ENCODE measurements around the gene UBQLN3. TPM values are rescaled to one million over a fixed set of nuclear protein-coding genes. Genes with fewer than 3 reads are reported as not detected.

Gene UBQLN3
- total and polyA plus RNA-seq, 2 experiments from 2014 or later = not detected

- Histone ChIP-seq H4K20me1 (ENCODE audit: insufficient read depth) (no peaks in the 10 kb centered on the region), H3F3A (ENCODE audit: insufficient read depth) (no peaks in the 10 kb centered on the region), H3K27me3 (replicated peaks; ENCODE audit: insufficient read depth) (no peaks in the 10 kb centered on the region), H3K9me3 (ENCODE audit: low read depth) (no peaks in the 10 kb centered on the region), H3K4me2 (ENCODE audit: unreplicated experiment) (no peak overlapping the region), H3K9ac (no peak overlapping the region), H3K36me3 (ENCODE audit: low read depth) (no peaks in the 10 kb centered on the region), H2AFZ (no peak overlapping the region), H3K9me2 (ENCODE audit: insufficient read depth) (no peaks in the 10 kb centered on the region), H3K4me3 (no peak overlapping the region), H3K4me1 (ENCODE audit: insufficient read depth) (no peaks in the 10 kb centered on the region), H3K79me2 (ENCODE audit: insufficient read depth) (no peaks in the 10 kb centered on the region), H3K27ac (no peak overlapping the region)
- TF ChIP-seq EZH2phosphoT487 (IDR thresholded peaks at IDR 0.05; ENCODE audit: insufficient read depth, low read depth) (no peak), EZH2 (IDR thresholded peaks at IDR 0.05; ENCODE audit: insufficient read depth, poor library complexity, severe bottlenecking) (no peak)
- in situ Hi-C loops (cut with MboI) = no loop called here
- 0 to 3% methylated on average over 2 of the region's 2 CpGs for WGBS, 2 experiments (ENCODE audit: low coverage in 1 of 2, low lambda C conversion rate in 2 of 2, missing lambda C conversion rate in 2 of 2)
- no peak for DNase-seq
Measured at GRCh38 chr11:5467527-5467926, 42.2 kb downstream of the UBQLN3 start.

DNA sequence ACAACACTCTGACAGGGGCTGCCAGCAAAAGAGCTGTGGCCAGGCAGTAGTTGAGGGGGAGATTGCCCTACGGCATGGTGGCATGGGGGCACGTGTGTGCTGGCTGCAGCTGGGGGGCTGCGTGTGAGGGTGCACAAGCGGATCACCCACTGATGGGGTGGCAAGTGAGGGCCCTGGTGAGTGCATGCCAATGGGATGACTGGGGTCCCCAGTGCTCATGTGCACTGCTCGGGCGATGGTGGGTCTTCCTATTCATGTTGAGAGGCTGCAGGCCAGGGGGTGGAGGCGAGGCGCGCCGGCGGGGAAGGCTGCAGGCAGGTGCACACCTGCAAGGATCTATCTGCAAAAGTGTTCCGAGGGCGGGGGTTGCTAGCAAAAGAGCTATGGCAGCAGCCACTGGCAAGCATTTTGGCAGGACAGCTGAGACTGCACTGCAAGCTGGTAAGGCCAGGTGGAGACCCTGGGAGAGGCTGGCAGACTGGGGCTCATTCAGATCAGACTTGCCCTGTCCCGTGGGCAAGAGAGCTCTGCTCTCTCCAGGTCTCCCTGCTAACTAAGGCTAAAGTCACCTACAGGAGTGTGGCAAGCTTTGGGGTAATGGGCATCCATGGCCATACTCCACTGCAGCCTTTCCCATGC, 48.7 kb downstream of the UBQLN3 start:
- in situ Hi-C loops (cut with MboI) = no loop called here
- Histone ChIP-seq H3K4me1 (ENCODE audit: insufficient read depth) (no peaks in the 10 kb centered on the region), H3F3A (ENCODE audit: insufficient read depth) (no peaks in the 10 kb centered on the region), H3K27ac (no peak overlapping the region), H3K4me2 (ENCODE audit: unreplicated experiment) (no peak overlapping the region), H3K4me3 (no peak overlapping the region), H3K79me2 (ENCODE audit: insufficient read depth) (no peaks in the 10 kb centered on the region), H2AFZ (no peak overlapping the region), H3K9ac (no peak overlapping the region), H3K27me3 (replicated peaks; ENCODE audit: insufficient read depth) (no peaks in the 10 kb centered on the region), H3K9me2 (ENCODE audit: insufficient read depth) (no peaks in the 10 kb centered on the region), H3K36me3 (ENCODE audit: low read depth) (no peaks in the 10 kb centered on the region), H3K9me3 (ENCODE audit: low read depth) (no peaks in the 10 kb centered on the region), H4K20me1 (ENCODE audit: insufficient read depth) (no peaks in the 10 kb centered on the region)
- WGBS, 2 experiments (ENCODE audit: low coverage in 1 of 2, low lambda C conversion rate in 2 of 2, missing lambda C conversion rate in 2 of 2) = 55 to 60% methylated on average over 13 to 14 of the region's 14 CpGs
- no peak for DNase-seq
- TF ChIP-seq EZH2 (IDR thresholded peaks at IDR 0.05; ENCODE audit: insufficient read depth, poor library complexity, severe bottlenecking) = no peak
- no peak for TF ChIP-seq EZH2phosphoT487 (IDR thresholded peaks at IDR 0.05; ENCODE audit: insufficient read depth, low read depth)

Other genes starting within 250 kb of the UBQLN3 start
- gene HBE1, start 240.0 kb downstream of the UBQLN3 start, total RNA-seq (2014; rRNA removed; shearing (Covaris generic)) = not detected in 2 replicates
- not detected in 2 replicates for gene HBE1, start 240.0 kb downstream of the UBQLN3 start, polyA plus RNA-seq (2016; fragmentation: Nextera tagmentation; extraction: Ambion mirVana)
- gene OR51B4, start 208.0 kb downstream of the UBQLN3 start, total RNA-seq (2014; rRNA removed; shearing (Covaris generic)) = not detected in 2 replicates
- not detected in 2 replicates for gene OR51B4, start 208.0 kb downstream of the UBQLN3 start, polyA plus RNA-seq (2016; fragmentation: Nextera tagmentation; extraction: Ambion mirVana)
- gene OR51B2, start 185.7 kb downstream of the UBQLN3 start, total RNA-seq (2014; rRNA removed; shearing (Covaris generic)) = not detected in 2 replicates
- not detected in 2 replicates for gene OR51B2, start 185.7 kb downstream of the UBQLN3 start, polyA plus RNA-seq (2016; fragmentation: Nextera tagmentation; extraction: Ambion mirVana)
- gene OR51B5, start 166.4 kb downstream of the UBQLN3 start, total RNA-seq (2014; rRNA removed; shearing (Covaris generic)) = not detected in 2 replicates
- not detected in 2 replicates for gene OR51B5, start 166.4 kb downstream of the UBQLN3 start, polyA plus RNA-seq (2016; fragmentation: Nextera tagmentation; extraction: Ambion mirVana)
- gene OR51B6, start 158.4 kb downstream of the UBQLN3 start, total RNA-seq (2014; rRNA removed; shearing (Covaris generic)) = not detected in 2 replicates
- gene OR51B6, start 158.4 kb downstream of the UBQLN3 start, polyA plus RNA-seq (2016; fragmentation: Nextera tagmentation; extraction: Ambion mirVana) = not detected in 2 replicates
- gene OR51M1, start 126.1 kb downstream of the UBQLN3 start, total RNA-seq (2014; rRNA removed; shearing (Covaris generic)) = not detected in 2 replicates
- not detected in 2 replicates for gene OR51M1, start 126.1 kb downstream of the UBQLN3 start, polyA plus RNA-seq (2016; fragmentation: Nextera tagmentation; extraction: Ambion mirVana)
- not detected in 2 replicates for gene OR51Q1, start 87.8 kb downstream of the UBQLN3 start, total RNA-seq (2014; rRNA removed; shearing (Covaris generic))
- not detected in 2 replicates for gene OR51Q1, start 87.8 kb downstream of the UBQLN3 start, polyA plus RNA-seq (2016; fragmentation: Nextera tagmentation; extraction: Ambion mirVana)
- not detected in 2 replicates for gene OR51I1, start 68.4 kb downstream of the UBQLN3 start, total RNA-seq (2014; rRNA removed; shearing (Covaris generic))
- gene OR51I1, start 68.4 kb downstream of the UBQLN3 start, polyA plus RNA-seq (2016; fragmentation: Nextera tagmentation; extraction: Ambion mirVana) = not detected in 2 replicates
- not detected in 2 replicates for gene OR51I2, start 60.6 kb downstream of the UBQLN3 start, total RNA-seq (2014; rRNA removed; shearing (Covaris generic))
- gene OR51I2, start 60.6 kb downstream of the UBQLN3 start, polyA plus RNA-seq (2016; fragmentation: Nextera tagmentation; extraction: Ambion mirVana) = not detected in 2 replicates
- gene OR52D1, start 21.3 kb downstream of the UBQLN3 start, total RNA-seq (2014; rRNA removed; shearing (Covaris generic)) = not detected in 2 replicates
- not detected in 2 replicates for gene OR52D1, start 21.3 kb downstream of the UBQLN3 start, polyA plus RNA-seq (2016; fragmentation: Nextera tagmentation; extraction: Ambion mirVana)
- 0.32 TPM in 1 of 2 replicates, not detected in the other for gene UBQLNL, start 6.7 kb upstream of the UBQLN3 start, total RNA-seq (2014; rRNA removed; shearing (Covaris generic))
- gene UBQLNL, start 6.7 kb upstream of the UBQLN3 start, polyA plus RNA-seq (2016; fragmentation: Nextera tagmentation; extraction: Ambion mirVana) = 0.20 TPM in 1 of 2 replicates, not detected in the other
- not detected in 2 replicates for gene OR52H1, start 38.6 kb upstream of the UBQLN3 start, total RNA-seq (2014; rRNA removed; shearing (Covaris generic))
- gene OR52H1, start 38.6 kb upstream of the UBQLN3 start, polyA plus RNA-seq (2016; fragmentation: Nextera tagmentation; extraction: Ambion mirVana) = not detected in 2 replicates
- not detected in 2 replicates for gene OR52B6, start 70.9 kb upstream of the UBQLN3 start, total RNA-seq (2014; rRNA removed; shearing (Covaris generic))
- not detected in 2 replicates for gene OR52B6, start 70.9 kb upstream of the UBQLN3 start, polyA plus RNA-seq (2016; fragmentation: Nextera tagmentation; extraction: Ambion mirVana)
- gene TRIM6, start 86.7 kb upstream of the UBQLN3 start, total RNA-seq (2014; rRNA removed; shearing (Covaris generic)) = 2.3 and 3.6 TPM in 2 replicates
- 1.9 and 2.2 TPM in 2 replicates for gene TRIM6, start 86.7 kb upstream of the UBQLN3 start, polyA plus RNA-seq (2016; fragmentation: Nextera tagmentation; extraction: Ambion mirVana)
- 5.1 and 12.1 TPM in 2 replicates for gene TRIM34, start 115.0 kb upstream of the UBQLN3 start, total RNA-seq (2014; rRNA removed; shearing (Covaris generic))
- 3.9 and 4.0 TPM in 2 replicates for gene TRIM34, start 115.0 kb upstream of the UBQLN3 start, polyA plus RNA-seq (2016; fragmentation: Nextera tagmentation; extraction: Ambion mirVana)
- 10.7 and 11.9 TPM in 2 replicates for gene TRIM5, start 175.1 kb upstream of the UBQLN3 start, total RNA-seq (2014; rRNA removed; shearing (Covaris generic))
- 12.7 and 14.0 TPM in 2 replicates for gene TRIM5, start 175.1 kb upstream of the UBQLN3 start, polyA plus RNA-seq (2016; fragmentation: Nextera tagmentation; extraction: Ambion mirVana)
- gene TRIM22, start 179.8 kb upstream of the UBQLN3 start, total RNA-seq (2014; rRNA removed; shearing (Covaris generic)) = 58.4 and 114 TPM in 2 replicates
- 50.2 and 51.1 TPM in 2 replicates for gene TRIM22, start 179.8 kb upstream of the UBQLN3 start, polyA plus RNA-seq (2016; fragmentation: Nextera tagmentation; extraction: Ambion mirVana)
- not detected in 2 replicates for gene OR56B1, start 226.5 kb upstream of the UBQLN3 start, total RNA-seq (2014; rRNA removed; shearing (Covaris generic))
- gene OR56B1, start 226.5 kb upstream of the UBQLN3 start, polyA plus RNA-seq (2016; fragmentation: Nextera tagmentation; extraction: Ambion mirVana) = not detected in 2 replicates
- gene OR52N4, start 244.3 kb upstream of the UBQLN3 start, total RNA-seq (2014; rRNA removed; shearing (Covaris generic)) = 0.43 TPM in 1 of 2 replicates, not detected in the other
- not detected in 2 replicates for gene OR52N4, start 244.3 kb upstream of the UBQLN3 start, polyA plus RNA-seq (2016; fragmentation: Nextera tagmentation; extraction: Ambion mirVana)